ENCODE measurements around the gene UBA5.

Gene UBA5

GRCh38 chr3:132695422-132695821 lies 35.3 kb downstream of the UBA5 start:
- no peak overlapping the region for H3K4me3 ChIP-seq (replicated peaks; ENCODE audit: low read depth, low read length)
- DNase-seq (ENCODE audit: extremely low read depth, low read depth) = no peak
- no peak for TF ChIP-seq CTCF (IDR thresholded peaks at IDR 0.05; ENCODE audit: low read depth, low read length, missing control alignments)

GRCh38 chr3:132703733-132704132 lies 43.6 kb downstream of the UBA5 start:
- H3K4me3 ChIP-seq (replicated peaks; ENCODE audit: low read depth, low read length) = no peak overlapping the region
- no peak for DNase-seq (ENCODE audit: extremely low read depth, low read depth)
- TF ChIP-seq CTCF (IDR thresholded peaks at IDR 0.05; ENCODE audit: low read depth, low read length, missing control alignments) = no peak

- DNase-seq (ENCODE audit: extremely low read depth, low read depth) = no peak
- no peak overlapping the region for H3K4me3 ChIP-seq (replicated peaks; ENCODE audit: low read depth, low read length)
- TF ChIP-seq CTCF (IDR thresholded peaks at IDR 0.05; ENCODE audit: low read depth, low read length, missing control alignments) = no peak
Observed at GRCh38 chr3:132709761-132710160, 49.6 kb downstream of the UBA5 start.

- no peak for TF ChIP-seq CTCF (IDR thresholded peaks at IDR 0.05; ENCODE audit: low read depth, low read length, missing control alignments)
- no peak overlapping the region for H3K4me3 ChIP-seq (replicated peaks; ENCODE audit: low read depth, low read length)
- DNase-seq (ENCODE audit: extremely low read depth, low read depth) = no peak
Observed at GRCh38 chr3:132710311-132710710, 50.2 kb downstream of the UBA5 start.

- DNase-seq (ENCODE audit: extremely low read depth, low read depth) = no peak
- H3K4me3 ChIP-seq (replicated peaks; ENCODE audit: low read depth, low read length) = no peak overlapping the region
- TF ChIP-seq CTCF (IDR thresholded peaks at IDR 0.05; ENCODE audit: low read depth, low read length, missing control alignments) = no peak
Observed at GRCh38 chr3:132713977-132714727, 54.0 kb downstream of the UBA5 start.

GRCh38 chr3:132716372-132716771 lies 56.2 kb downstream of the UBA5 start:
- TF ChIP-seq CTCF (IDR thresholded peaks at IDR 0.05; ENCODE audit: low read depth, low read length, missing control alignments) = no peak
- no peak for DNase-seq (ENCODE audit: extremely low read depth, low read depth)
- H3K4me3 ChIP-seq (replicated peaks; ENCODE audit: low read depth, low read length) = no peak overlapping the region

- H3K4me3 ChIP-seq (replicated peaks; ENCODE audit: low read depth, low read length) = peak overlapping the region; percentile 74
- no peak for DNase-seq (ENCODE audit: extremely low read depth, low read depth)
- no peak for TF ChIP-seq CTCF (IDR thresholded peaks at IDR 0.05; ENCODE audit: low read depth, low read length, missing control alignments)
Observed at GRCh38 chr3:132720228-132720627, 60.1 kb downstream of the UBA5 start.

Data from HFF-Myc (cell line).